HepG2 (cell line): ENCODE data around the gene FOSB. TPM values are rescaled to one million over a fixed set of nuclear protein-coding genes. Genes with fewer than 3 reads are reported as not detected.

Experiments
- CBX5 ChIP-seq: sonication (generic); formaldehyde crosslinking; IDR thresholded peaks from 2 replicates; pipeline ENCODE4 v1.4.0; 2020; ENCODE audit warnings: missing genetic modification reagents, borderline replicate concordance
- DR1 ChIP-seq: sonication (generic); formaldehyde crosslinking; IDR thresholded peaks from 2 replicates; pipeline ENCODE4 v1.8.0; 2021; ENCODE audit warnings: mild to moderate bottlenecking, missing genetic modification reagents, inconsistent platforms
- KAT8 ChIP-seq: IDR thresholded peaks from 2 replicates; pipeline ENCODE4 v1.6.1; 2016; ENCODE audit warnings: missing genetic modification reagents, missing compliant biosample characterization
- NFKB2 ChIP-seq: sonication (generic); formaldehyde crosslinking; IDR thresholded peaks from 2 replicates; pipeline ENCODE4 v1.4.0; 2020; ENCODE audit warnings: missing genetic modification reagents, borderline replicate concordance
- RFXAP ChIP-seq: sonication (generic); formaldehyde crosslinking; IDR thresholded peaks from 2 replicates; pipeline ENCODE4 v1.4.0; 2020; ENCODE audit warnings: missing genetic modification reagents, borderline replicate concordance
- ZNF652 ChIP-seq: IDR thresholded peaks from 2 replicates; pipeline ENCODE4 v1.6.1; 2016; ENCODE audit warnings: low read depth, borderline replicate concordance
- ZNF878 ChIP-seq: sonication (generic); formaldehyde crosslinking; IDR thresholded peaks from 2 replicates; pipeline ENCODE4 v1.8.1; 2023; ENCODE audit warnings: mild to moderate bottlenecking, missing genetic modification reagents, moderate library complexity
- ZNF883 ChIP-seq: sonication (generic); formaldehyde crosslinking; IDR thresholded peaks from 2 replicates; pipeline ENCODE4 v1.5.1; 2020; ENCODE audit warnings: mild to moderate bottlenecking, missing genetic modification reagents; ENCODE audit errors: not compliant biosample characterization
- polyA plus RNA-seq, 8 experiments: library from polyadenylated mRNA; depleted of rRNA in 3 of 8; stranded (reverse) in 7 of 8; unstranded in 1 of 8; fragments of >200 nt; fragmentation: Illumina TruSeq in 4 of 8; extraction: Trizol in 4 of 8; gene quantifications; 2 replicates each; pipeline versions ENCODE4 v1.2.1 to v1.2.3, GENCODE V29; 2011 to 2016; ENCODE audit warnings: low read depth in 4 of 8, missing spikeins in 1 of 8, mixed read lengths in 1 of 8; ENCODE audit not compliant: insufficient read depth in 1 of 8
- total RNA-seq, 5 experiments: library from RNA; depleted of rRNA; stranded (reverse); fragments of >200 nt; fragmentation: Illumina TruSeq; extraction: Trizol; gene quantifications; 2 replicates each; pipeline ENCODE4 v1.2.3, GENCODE V29; 2016; ENCODE audit warnings: low read depth in 1 of 5
- TF ChIP-seq, protein P1 (sequence below): sonication (generic); formaldehyde crosslinking; IDR thresholded peaks from 2 replicates; pipeline ENCODE4 v1.4.0; 2020; ENCODE audit warnings: missing genetic modification reagents
- TF ChIP-seq, protein P2 (sequence below): sonication (generic); formaldehyde crosslinking; IDR thresholded peaks from 2 replicates; pipeline ENCODE4 v1.5.0; 2020; ENCODE audit warnings: mild to moderate bottlenecking, missing genetic modification reagents
- TF ChIP-seq, protein P3 (sequence below): sonication (generic); formaldehyde crosslinking; IDR thresholded peaks from 2 replicates; pipeline ENCODE4 v1.4.0; 2020; ENCODE audit warnings: mild to moderate bottlenecking, low read depth, missing genetic modification reagents
- TF ChIP-seq, protein P4 (sequence below): IDR thresholded peaks from 2 replicates; pipeline ENCODE4 v1.6.1; 2016; ENCODE audit warnings: low read depth, missing genetic modification reagents, missing compliant biosample characterization
- TF ChIP-seq, protein P5 (sequence below): sonication (generic); formaldehyde crosslinking; IDR thresholded peaks from 2 replicates; pipeline ENCODE4 v1.5.0; 2020; ENCODE audit warnings: missing genetic modification reagents

FOSB gene
- total and polyA plus RNA-seq, 2 of the 13 experiments (the other 11 are each of a cell fraction or from before 2014, with no cell fraction given) = 2.8 to 6.0 TPM

DNA sequence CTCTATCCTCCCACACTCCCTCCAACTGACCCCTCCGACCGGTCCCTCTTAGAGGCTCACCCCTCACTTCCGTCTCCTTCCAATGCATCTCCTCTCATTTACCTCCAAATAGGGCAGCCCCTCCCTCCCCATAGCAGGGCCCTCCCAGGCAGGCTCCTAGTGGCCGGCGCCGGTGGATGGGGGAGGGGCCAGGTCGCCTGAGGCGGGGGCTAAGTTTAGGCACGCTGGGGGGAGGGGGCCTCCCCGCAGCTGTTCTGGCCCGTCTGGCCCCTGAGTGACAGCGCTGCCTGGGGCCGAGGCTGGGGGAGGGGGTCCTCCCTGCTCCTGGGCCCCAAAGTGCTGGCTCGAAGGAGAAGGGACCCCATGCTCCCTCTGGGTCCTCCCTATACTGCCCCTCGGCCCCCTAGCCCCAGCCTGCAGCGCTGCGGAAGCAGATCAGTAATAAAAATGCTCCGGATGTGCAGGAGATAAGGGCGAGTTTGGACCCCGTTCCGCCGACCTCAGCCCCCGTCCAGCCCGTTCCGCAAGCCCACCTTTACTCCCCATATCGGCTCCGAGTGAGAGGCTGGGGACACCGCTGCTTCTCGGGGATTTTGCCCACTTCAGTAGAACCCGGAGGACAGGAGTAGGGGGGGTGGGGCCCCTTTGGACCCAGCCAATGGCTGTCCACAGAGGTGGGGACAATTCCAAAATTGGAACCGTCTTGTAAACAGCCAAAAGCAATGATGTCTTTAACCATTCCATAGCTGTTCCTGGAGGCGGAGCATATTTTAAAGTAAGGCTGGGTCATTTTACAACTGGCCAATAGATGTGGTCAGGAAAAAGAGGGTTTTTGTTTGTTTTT, 25.1 kb downstream of the FOSB start (continued):
- TF ChIP-seq, protein P1, sequence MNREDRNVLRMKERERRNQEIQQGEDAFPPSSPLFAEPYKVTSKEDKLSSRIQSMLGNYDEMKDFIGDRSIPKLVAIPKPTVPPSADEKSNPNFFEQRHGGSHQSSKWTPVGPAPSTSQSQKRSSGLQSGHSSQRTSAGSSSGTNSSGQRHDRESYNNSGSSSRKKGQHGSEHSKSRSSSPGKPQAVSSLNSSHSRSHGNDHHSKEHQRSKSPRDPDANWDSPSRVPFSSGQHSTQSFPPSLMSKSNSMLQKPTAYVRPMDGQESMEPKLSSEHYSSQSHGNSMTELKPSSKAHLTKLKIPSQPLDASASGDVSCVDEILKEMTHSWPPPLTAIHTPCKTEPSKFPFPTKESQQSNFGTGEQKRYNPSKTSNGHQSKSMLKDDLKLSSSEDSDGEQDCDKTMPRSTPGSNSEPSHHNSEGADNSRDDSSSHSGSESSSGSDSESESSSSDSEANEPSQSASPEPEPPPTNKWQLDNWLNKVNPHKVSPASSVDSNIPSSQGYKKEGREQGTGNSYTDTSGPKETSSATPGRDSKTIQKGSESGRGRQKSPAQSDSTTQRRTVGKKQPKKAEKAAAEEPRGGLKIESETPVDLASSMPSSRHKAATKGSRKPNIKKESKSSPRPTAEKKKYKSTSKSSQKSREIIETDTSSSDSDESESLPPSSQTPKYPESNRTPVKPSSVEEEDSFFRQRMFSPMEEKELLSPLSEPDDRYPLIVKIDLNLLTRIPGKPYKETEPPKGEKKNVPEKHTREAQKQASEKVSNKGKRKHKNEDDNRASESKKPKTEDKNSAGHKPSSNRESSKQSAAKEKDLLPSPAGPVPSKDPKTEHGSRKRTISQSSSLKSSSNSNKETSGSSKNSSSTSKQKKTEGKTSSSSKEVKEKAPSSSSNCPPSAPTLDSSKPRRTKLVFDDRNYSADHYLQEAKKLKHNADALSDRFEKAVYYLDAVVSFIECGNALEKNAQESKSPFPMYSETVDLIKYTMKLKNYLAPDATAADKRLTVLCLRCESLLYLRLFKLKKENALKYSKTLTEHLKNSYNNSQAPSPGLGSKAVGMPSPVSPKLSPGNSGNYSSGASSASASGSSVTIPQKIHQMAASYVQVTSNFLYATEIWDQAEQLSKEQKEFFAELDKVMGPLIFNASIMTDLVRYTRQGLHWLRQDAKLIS (CRISPR knock-in tag) = no peak
- TF ChIP-seq, protein P2, sequence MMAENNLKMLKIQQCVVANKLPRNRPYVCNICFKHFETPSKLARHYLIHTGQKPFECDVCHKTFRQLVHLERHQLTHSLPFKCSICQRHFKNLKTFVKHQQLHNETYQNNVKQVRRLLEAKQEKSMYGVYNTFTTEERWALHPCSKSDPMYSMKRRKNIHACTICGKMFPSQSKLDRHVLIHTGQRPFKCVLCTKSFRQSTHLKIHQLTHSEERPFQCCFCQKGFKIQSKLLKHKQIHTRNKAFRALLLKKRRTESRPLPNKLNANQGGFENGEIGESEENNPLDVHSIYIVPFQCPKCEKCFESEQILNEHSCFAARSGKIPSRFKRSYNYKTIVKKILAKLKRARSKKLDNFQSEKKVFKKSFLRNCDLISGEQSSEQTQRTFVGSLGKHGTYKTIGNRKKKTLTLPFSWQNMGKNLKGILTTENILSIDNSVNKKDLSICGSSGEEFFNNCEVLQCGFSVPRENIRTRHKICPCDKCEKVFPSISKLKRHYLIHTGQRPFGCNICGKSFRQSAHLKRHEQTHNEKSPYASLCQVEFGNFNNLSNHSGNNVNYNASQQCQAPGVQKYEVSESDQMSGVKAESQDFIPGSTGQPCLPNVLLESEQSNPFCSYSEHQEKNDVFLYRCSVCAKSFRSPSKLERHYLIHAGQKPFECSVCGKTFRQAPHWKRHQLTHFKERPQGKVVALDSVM (CRISPR knock-in tag) = no peak; the same call in none of the 2 replicates
- TF ChIP-seq ZNF878 (CRISPR knock-in tag) = 0 out of 2 replicates have a peak, but pooled peaks have one; percentile 34
- TF ChIP-seq CBX5 (CRISPR knock-in tag) = no peak
- peak; percentile 65; the same call in 1 of the 2 replicates for TF ChIP-seq RFXAP
- TF ChIP-seq ZNF652 (CRISPR knock-in tag) = peak; percentile 89
- TF ChIP-seq, protein P3, sequence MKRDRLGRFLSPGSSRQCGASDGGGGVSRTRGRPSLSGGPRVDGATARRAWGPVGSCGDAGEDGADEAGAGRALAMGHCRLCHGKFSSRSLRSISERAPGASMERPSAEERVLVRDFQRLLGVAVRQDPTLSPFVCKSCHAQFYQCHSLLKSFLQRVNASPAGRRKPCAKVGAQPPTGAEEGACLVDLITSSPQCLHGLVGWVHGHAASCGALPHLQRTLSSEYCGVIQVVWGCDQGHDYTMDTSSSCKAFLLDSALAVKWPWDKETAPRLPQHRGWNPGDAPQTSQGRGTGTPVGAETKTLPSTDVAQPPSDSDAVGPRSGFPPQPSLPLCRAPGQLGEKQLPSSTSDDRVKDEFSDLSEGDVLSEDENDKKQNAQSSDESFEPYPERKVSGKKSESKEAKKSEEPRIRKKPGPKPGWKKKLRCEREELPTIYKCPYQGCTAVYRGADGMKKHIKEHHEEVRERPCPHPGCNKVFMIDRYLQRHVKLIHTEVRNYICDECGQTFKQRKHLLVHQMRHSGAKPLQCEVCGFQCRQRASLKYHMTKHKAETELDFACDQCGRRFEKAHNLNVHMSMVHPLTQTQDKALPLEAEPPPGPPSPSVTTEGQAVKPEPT = no peak
- TF ChIP-seq ZNF883 (CRISPR knock-in tag) = peak; percentile 55
- TF ChIP-seq, protein P4, sequence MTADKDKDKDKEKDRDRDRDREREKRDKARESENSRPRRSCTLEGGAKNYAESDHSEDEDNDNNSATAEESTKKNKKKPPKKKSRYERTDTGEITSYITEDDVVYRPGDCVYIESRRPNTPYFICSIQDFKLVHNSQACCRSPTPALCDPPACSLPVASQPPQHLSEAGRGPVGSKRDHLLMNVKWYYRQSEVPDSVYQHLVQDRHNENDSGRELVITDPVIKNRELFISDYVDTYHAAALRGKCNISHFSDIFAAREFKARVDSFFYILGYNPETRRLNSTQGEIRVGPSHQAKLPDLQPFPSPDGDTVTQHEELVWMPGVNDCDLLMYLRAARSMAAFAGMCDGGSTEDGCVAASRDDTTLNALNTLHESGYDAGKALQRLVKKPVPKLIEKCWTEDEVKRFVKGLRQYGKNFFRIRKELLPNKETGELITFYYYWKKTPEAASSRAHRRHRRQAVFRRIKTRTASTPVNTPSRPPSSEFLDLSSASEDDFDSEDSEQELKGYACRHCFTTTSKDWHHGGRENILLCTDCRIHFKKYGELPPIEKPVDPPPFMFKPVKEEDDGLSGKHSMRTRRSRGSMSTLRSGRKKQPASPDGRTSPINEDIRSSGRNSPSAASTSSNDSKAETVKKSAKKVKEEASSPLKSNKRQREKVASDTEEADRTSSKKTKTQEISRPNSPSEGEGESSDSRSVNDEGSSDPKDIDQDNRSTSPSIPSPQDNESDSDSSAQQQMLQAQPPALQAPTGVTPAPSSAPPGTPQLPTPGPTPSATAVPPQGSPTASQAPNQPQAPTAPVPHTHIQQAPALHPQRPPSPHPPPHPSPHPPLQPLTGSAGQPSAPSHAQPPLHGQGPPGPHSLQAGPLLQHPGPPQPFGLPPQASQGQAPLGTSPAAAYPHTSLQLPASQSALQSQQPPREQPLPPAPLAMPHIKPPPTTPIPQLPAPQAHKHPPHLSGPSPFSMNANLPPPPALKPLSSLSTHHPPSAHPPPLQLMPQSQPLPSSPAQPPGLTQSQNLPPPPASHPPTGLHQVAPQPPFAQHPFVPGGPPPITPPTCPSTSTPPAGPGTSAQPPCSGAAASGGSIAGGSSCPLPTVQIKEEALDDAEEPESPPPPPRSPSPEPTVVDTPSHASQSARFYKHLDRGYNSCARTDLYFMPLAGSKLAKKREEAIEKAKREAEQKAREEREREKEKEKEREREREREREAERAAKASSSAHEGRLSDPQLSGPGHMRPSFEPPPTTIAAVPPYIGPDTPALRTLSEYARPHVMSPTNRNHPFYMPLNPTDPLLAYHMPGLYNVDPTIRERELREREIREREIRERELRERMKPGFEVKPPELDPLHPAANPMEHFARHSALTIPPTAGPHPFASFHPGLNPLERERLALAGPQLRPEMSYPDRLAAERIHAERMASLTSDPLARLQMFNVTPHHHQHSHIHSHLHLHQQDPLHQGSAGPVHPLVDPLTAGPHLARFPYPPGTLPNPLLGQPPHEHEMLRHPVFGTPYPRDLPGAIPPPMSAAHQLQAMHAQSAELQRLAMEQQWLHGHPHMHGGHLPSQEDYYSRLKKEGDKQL (CRISPR knock-in tag) = no peak
- no peak for TF ChIP-seq KAT8 (CRISPR knock-in tag)
- no peak; the same call in 1 of the 2 replicates for TF ChIP-seq NFKB2 (CRISPR knock-in tag)
- TF ChIP-seq, protein P5, sequence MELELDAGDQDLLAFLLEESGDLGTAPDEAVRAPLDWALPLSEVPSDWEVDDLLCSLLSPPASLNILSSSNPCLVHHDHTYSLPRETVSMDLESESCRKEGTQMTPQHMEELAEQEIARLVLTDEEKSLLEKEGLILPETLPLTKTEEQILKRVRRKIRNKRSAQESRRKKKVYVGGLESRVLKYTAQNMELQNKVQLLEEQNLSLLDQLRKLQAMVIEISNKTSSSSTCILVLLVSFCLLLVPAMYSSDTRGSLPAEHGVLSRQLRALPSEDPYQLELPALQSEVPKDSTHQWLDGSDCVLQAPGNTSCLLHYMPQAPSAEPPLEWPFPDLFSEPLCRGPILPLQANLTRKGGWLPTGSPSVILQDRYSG = no peak
- TF ChIP-seq DR1 = 0 out of 2 replicates have a peak, but pooled peaks have one; percentile 19
